ENCODE measurements around the gene MAEA.

DNA sequence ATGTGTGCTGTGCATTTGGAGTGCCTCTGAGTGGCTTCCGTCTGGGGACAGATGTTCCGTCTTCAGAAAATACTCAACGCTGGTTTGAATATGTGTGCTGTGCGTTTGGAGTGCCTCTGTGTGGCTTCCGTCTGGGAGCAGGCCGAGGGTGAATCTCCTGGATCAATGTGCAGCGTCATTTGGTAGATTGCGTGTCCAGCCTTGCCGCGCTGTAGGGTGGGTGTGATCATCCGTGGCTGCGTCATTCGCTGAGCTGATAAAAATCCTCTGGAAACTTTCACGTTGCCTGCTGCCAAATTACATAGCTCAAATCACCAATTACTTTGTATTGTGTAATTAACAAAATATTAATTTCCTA lies 69.4 kb downstream of the MAEA start:
- TF ChIP-seq, protein P1, sequence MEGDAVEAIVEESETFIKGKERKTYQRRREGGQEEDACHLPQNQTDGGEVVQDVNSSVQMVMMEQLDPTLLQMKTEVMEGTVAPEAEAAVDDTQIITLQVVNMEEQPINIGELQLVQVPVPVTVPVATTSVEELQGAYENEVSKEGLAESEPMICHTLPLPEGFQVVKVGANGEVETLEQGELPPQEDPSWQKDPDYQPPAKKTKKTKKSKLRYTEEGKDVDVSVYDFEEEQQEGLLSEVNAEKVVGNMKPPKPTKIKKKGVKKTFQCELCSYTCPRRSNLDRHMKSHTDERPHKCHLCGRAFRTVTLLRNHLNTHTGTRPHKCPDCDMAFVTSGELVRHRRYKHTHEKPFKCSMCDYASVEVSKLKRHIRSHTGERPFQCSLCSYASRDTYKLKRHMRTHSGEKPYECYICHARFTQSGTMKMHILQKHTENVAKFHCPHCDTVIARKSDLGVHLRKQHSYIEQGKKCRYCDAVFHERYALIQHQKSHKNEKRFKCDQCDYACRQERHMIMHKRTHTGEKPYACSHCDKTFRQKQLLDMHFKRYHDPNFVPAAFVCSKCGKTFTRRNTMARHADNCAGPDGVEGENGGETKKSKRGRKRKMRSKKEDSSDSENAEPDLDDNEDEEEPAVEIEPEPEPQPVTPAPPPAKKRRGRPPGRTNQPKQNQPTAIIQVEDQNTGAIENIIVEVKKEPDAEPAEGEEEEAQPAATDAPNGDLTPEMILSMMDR (IDR thresholded peaks at IDR 0.05 in 2 of 3, conservative IDR thresholded peaks at IDR 0.05 in 1 of 3; ENCODE audit: insufficient read depth in 2 of 3, low read depth in 1 of 3, low read length in 3 of 3) = no peak
- TF ChIP-seq ZNF407 (IDR thresholded peaks at IDR 0.05; ENCODE audit: low read depth) = no peak
- TF ChIP-seq ESRRA (IDR thresholded peaks at IDR 0.05; ENCODE audit: borderline replicate concordance, low read depth) = no peak
- TF ChIP-seq GABPA (tag; conservative IDR thresholded peaks at IDR 0.05; ENCODE audit: low read depth) = no peak
- TF ChIP-seq, protein P2, sequence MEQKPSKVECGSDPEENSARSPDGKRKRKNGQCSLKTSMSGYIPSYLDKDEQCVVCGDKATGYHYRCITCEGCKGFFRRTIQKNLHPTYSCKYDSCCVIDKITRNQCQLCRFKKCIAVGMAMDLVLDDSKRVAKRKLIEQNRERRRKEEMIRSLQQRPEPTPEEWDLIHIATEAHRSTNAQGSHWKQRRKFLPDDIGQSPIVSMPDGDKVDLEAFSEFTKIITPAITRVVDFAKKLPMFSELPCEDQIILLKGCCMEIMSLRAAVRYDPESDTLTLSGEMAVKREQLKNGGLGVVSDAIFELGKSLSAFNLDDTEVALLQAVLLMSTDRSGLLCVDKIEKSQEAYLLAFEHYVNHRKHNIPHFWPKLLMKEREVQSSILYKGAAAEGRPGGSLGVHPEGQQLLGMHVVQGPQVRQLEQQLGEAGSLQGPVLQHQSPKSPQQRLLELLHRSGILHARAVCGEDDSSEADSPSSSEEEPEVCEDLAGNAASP (IDR thresholded peaks at IDR 0.05) = no peak
- no peak for TF ChIP-seq RAD21 (CRISPR knock-in tag; conservative IDR thresholded peaks at IDR 0.05 in 1 of 2, IDR thresholded peaks at IDR 0.05 in 1 of 2)
- no peak for TF ChIP-seq CHD4 (IDR thresholded peaks at IDR 0.05; ENCODE audit: insufficient read depth, insufficient replicate concordance, low read depth, low read length, poor library complexity, severe bottlenecking)
- TF ChIP-seq POLR2A (conservative IDR thresholded peaks at IDR 0.05) = no peak
- no peak for TF ChIP-seq RNF2 (IDR thresholded peaks at IDR 0.05)
- no peak for TF ChIP-seq ZNF140 (CRISPR knock-in tag; IDR thresholded peaks at IDR 0.05)
- no peak for TF ChIP-seq ZNF583 (CRISPR knock-in tag; IDR thresholded peaks at IDR 0.05)
